ENCODE data around the gene ITM2C.

- no peak for TF ChIP-seq POLR2AphosphoS5 (IDR thresholded peaks at IDR 0.05; ENCODE audit: low read depth, low read length)
- TF ChIP-seq REST (IDR thresholded peaks at IDR 0.05; ENCODE audit: insufficient read depth in 1 of 2, low read depth in 2 of 2, low read length in 2 of 2) = no peak
- TF ChIP-seq TAF1 (IDR thresholded peaks at IDR 0.05; ENCODE audit: borderline replicate concordance, insufficient read depth, low read length) = no peak
- TF ChIP-seq SIN3A (IDR thresholded peaks at IDR 0.05; ENCODE audit: borderline replicate concordance, insufficient read depth, low read length) = no peak
- TF ChIP-seq FOXP2 (optimal IDR thresholded peaks at IDR 0.05; ENCODE audit: borderline replicate concordance, extremely low read depth, extremely low read length, insufficient read depth) = no peak
Observed at GRCh38 chr2:230861552-230862255, 3.0 kb upstream of the ITM2C start.

Measured in PFSK-1 (cell line).